IMR-90 (cell line): ENCODE data around the gene TBC1D22A. TPM values are rescaled to one million over a fixed set of nuclear protein-coding genes. Genes with fewer than 3 reads are reported as not detected.

Experiments
- ATAC-seq: fragments of 200-7000 bp; cut with Tn5 transposase; 2 replicates; pipeline ENCODE4 v1.9.1; 2020; ENCODE audit warnings: low read depth, mild to moderate bottlenecking, moderate library complexity
- BruUV-seq: library from RNA; stranded (reverse); fragments of 400-500 nt; replicated peaks from 2 replicates; lab custom pipeline; 2021; lab: Mats Ljungman, UMichigan
- CTCF ChIA-PET: fragments of 300-600 bp; formaldehyde crosslinking; extraction: SDS; loops from one replicate; lab custom pipeline; 2021; ENCODE audit warnings: antibody characterized with exemption; lab: Yijun Ruan, JAX
- POLR2A ChIA-PET: fragments of 300-600 bp; sonication (Branson Sonifier 250); formaldehyde crosslinking; loops from one replicate; lab custom pipeline; 2022; ENCODE audit warnings: antibody characterized with exemption; ENCODE audit not compliant: unreplicated experiment; lab: Charles Lee
- DNase-seq: peaks from one replicate; pipeline ENCODE4 v3.0.0; 2013
- H2AFZ ChIP-seq: replicated peaks from 2 replicates; pipeline ENCODE3; 2013; ENCODE audit warnings: low read length, mild to moderate bottlenecking; ENCODE audit not compliant: poor library complexity
- H2AK5ac ChIP-seq: 2 replicates; pipeline ENCODE4 v1.6.1; 2013; ENCODE audit warnings: low read depth, low read length, inconsistent platforms
- H2AK9ac ChIP-seq: replicated peaks from 2 replicates; pipeline ENCODE3; 2013; ENCODE audit warnings: mild to moderate bottlenecking, low read depth, low read length, moderate library complexity; ENCODE audit not compliant: poor library complexity
- H2BK120ac ChIP-seq: 2 replicates; pipeline ENCODE4 v1.6.1; 2013; ENCODE audit warnings: low read depth, low read length, inconsistent platforms
- H2BK15ac ChIP-seq: 3 replicates; pipeline ENCODE4 v1.6.1; 2013; ENCODE audit warnings: low read depth, low read length, inconsistent platforms
- H2BK20ac ChIP-seq: 2 replicates; pipeline ENCODE4 v1.6.1; 2013; ENCODE audit warnings: low read depth, mild to moderate bottlenecking, inconsistent platforms, low read length, moderate library complexity
- H2BK5ac ChIP-seq: 2 replicates; pipeline ENCODE4 v1.6.1; 2013; ENCODE audit warnings: mild to moderate bottlenecking, low read depth, low read length, inconsistent platforms; ENCODE audit not compliant: poor library complexity, severe bottlenecking
- H3K14ac ChIP-seq: replicated peaks from 2 replicates; pipeline ENCODE4 v1.6.1; 2013; ENCODE audit warnings: low read depth, low read length, inconsistent platforms
- H3K18ac ChIP-seq: 2 replicates; pipeline ENCODE4 v1.6.1; 2013; ENCODE audit warnings: low read depth, low read length, control low read depth
- H3K23ac ChIP-seq: 2 replicates; pipeline ENCODE4 v1.6.1; 2013; ENCODE audit warnings: low read depth, low read length, inconsistent platforms
- H3K27ac ChIP-seq: 2 replicates; pipeline ENCODE4 v1.5.1; 2013; ENCODE audit warnings: mild to moderate bottlenecking, control low read depth, low read length; ENCODE audit not compliant: insufficient read depth
- H3K27me3 ChIP-seq: 2 replicates; pipeline ENCODE4 v1.6.1; 2013; ENCODE audit warnings: low read length; ENCODE audit not compliant: control insufficient read depth, insufficient read depth
- H3K36me3 ChIP-seq: 2 replicates; pipeline ENCODE4 v1.6.1; 2013; ENCODE audit warnings: low read length, mixed read lengths; ENCODE audit not compliant: control insufficient read depth, insufficient read depth
- H3K4ac ChIP-seq: 2 replicates; pipeline ENCODE4 v1.6.1; 2013; ENCODE audit warnings: low read depth, low read length, inconsistent platforms
- H3K4me1 ChIP-seq: 2 replicates; pipeline ENCODE4 v1.6.1; 2013; ENCODE audit warnings: low read length, mixed read lengths; ENCODE audit not compliant: control insufficient read depth, insufficient read depth
- H3K4me2 ChIP-seq: 2 replicates; pipeline ENCODE4 v1.6.1; 2013; ENCODE audit warnings: low read depth, mild to moderate bottlenecking, control low read depth, low read length, moderate library complexity
- H3K4me3 ChIP-seq: 2 replicates; pipeline ENCODE4 v1.5.1; 2013; ENCODE audit warnings: low read depth, mild to moderate bottlenecking, control low read depth, low read length, moderate library complexity; ENCODE audit not compliant: insufficient read depth
- H3K56ac ChIP-seq: 2 replicates; pipeline ENCODE4 v1.6.1; 2013; ENCODE audit warnings: low read length, inconsistent platforms; ENCODE audit not compliant: insufficient read depth; ENCODE audit errors: extremely low read depth
- H3K79me1 ChIP-seq, 2 experiments: 2 replicates each; pipeline ENCODE4 v1.6.1; 2013; ENCODE audit warnings: low read length in 2 of 2, inconsistent platforms in 1 of 2, low read depth in 1 of 2
- H3K9ac ChIP-seq: 2 replicates; pipeline ENCODE4 v1.6.1; 2013; ENCODE audit warnings: low read depth, low read length, control low read depth
- H3K9me1 ChIP-seq: 2 replicates; pipeline ENCODE4 v1.6.1; 2013; ENCODE audit warnings: low read length, inconsistent platforms; ENCODE audit not compliant: insufficient read depth
- H3K9me3 ChIP-seq: 2 replicates; pipeline ENCODE4 v1.6.1; 2013; ENCODE audit warnings: low read length; ENCODE audit not compliant: control insufficient read depth, insufficient read depth
- H4K20me1 ChIP-seq: 2 replicates; pipeline ENCODE4 v1.6.1; 2013; ENCODE audit warnings: low read length, inconsistent platforms; ENCODE audit not compliant: insufficient read depth
- H4K5ac ChIP-seq: 2 replicates; pipeline ENCODE4 v1.6.1; 2013; ENCODE audit warnings: mild to moderate bottlenecking, low read depth, low read length, control low read depth
- H4K8ac ChIP-seq, 2 experiments: 2 replicates each; pipeline ENCODE4 v1.6.1; 2013; ENCODE audit warnings: low read depth in 2 of 2, low read length in 2 of 2, control low read depth in 1 of 2, inconsistent platforms in 1 of 2
- H4K91ac ChIP-seq: 2 replicates; pipeline ENCODE4 v1.6.1; 2013; ENCODE audit warnings: low read depth, low read length, inconsistent platforms; ENCODE audit not compliant: insufficient read depth
- ELK1 ChIP-seq: fragments of 150-350 bp; IDR thresholded peaks from 2 replicates; pipeline ENCODE4 v1.6.1; 2016; ENCODE audit warnings: low read depth, mild to moderate bottlenecking, low read length, moderate library complexity, borderline replicate concordance
- FOS ChIP-seq: fragments of 150-350 bp; IDR thresholded peaks from 2 replicates; pipeline ENCODE4 v1.6.1; 2016; ENCODE audit warnings: low read depth, low read length
- MXI1 ChIP-seq: IDR thresholded peaks from 2 replicates; pipeline ENCODE4 v1.6.1; 2012; ENCODE audit warnings: low read depth, mild to moderate bottlenecking, low read length, moderate library complexity, borderline replicate concordance
- NFE2L2 ChIP-seq: fragments of 150-350 bp; IDR thresholded peaks from 2 replicates; pipeline ENCODE4 v1.6.1; 2016; ENCODE audit warnings: low read depth, mild to moderate bottlenecking, low read length
- RAD21 ChIP-seq: IDR thresholded peaks from 2 replicates; pipeline ENCODE4 v1.6.1; 2012; ENCODE audit warnings: low read length, improper control_type of control experiment
- WGBS, 2 experiments: methylation state at CpG; one replicate each; pipeline versions ENCODE4 v1.1.5 to v1.1.7; 2013; ENCODE audit warnings: missing lambda C conversion rate in 2 of 2; ENCODE audit not compliant: insufficient read length in 1 of 2; ENCODE audit errors: extremely low coverage in 2 of 2; 5-methylcytosine and 5-hydroxymethylcytosine counted together
- dilution Hi-C: fragments of 300-500 bp; cut with HindIII; formaldehyde crosslinking; loops from one replicate; pipeline ENCODE4 v1.14.3; 2018; ENCODE audit warnings: low sequenced_read_pairs; ENCODE audit not compliant: unreplicated experiment
- in situ Hi-C: fragments of 300-500 bp; cut with MboI; formaldehyde crosslinking; loops from 3 replicates; pipeline ENCODE4 v1.14.3; 2019; ENCODE audit warnings: low sequenced_read_pairs, inconsistent platforms, mixed read lengths
- intact Hi-C: fragments of 100-400 bp; cut with micrococcal nuclease; formaldehyde crosslinking; loops from 2 replicates; pipeline ENCODE4 v1.10.0; 2022
- polyA plus RNA-seq, 3 experiments: library from polyadenylated mRNA; depleted of rRNA; stranded (reverse); fragments of >200 nt; gene quantifications; 2 replicates each; pipeline ENCODE4 v1.2.3, GENCODE V29; 2012; ENCODE audit warnings: low replicate concordance in 1 of 3
- total RNA-seq: library from RNA; depleted of rRNA; stranded (reverse); fragments of >200 nt; gene quantifications from 2 replicates; pipeline ENCODE4 v1.2.3, GENCODE V29; 2012
- TF ChIP-seq, protein P1 (sequence below): conservative IDR thresholded peaks from 2 replicates; pipeline ENCODE4 v1.5.1; 2012; ENCODE audit warnings: mild to moderate bottlenecking, low read depth, low read length, improper control_type of control experiment

The TBC1D22A gene
- total and polyA plus RNA-seq, 2 of the 4 experiments (the other 2 are of a cell fraction): 9.0 to 16.7 TPM

- no peak overlapping the region for H4K91ac ChIP-seq
- no peak overlapping the region for H3K18ac ChIP-seq
- in situ Hi-C loops: no loop called here
- dilution Hi-C loops: no loop called here
- no peaks in the 10 kb centered on the region for H3K27me3 ChIP-seq
- H2BK15ac ChIP-seq: no peak overlapping the region
- DNase-seq (no peak), ATAC-seq (no peak)
- 98% methylated on average over 6 of the region's 13 CpGs; no CpG with 5 or more reads in 1 of the 2 experiments for WGBS, 2 experiments
- peaks cover 25% of the 10 kb centered on the region for H4K20me1 ChIP-seq
- H3K23ac ChIP-seq: no peak overlapping the region
- no peak overlapping the region for H3K14ac ChIP-seq
- no peak overlapping the region for H3K56ac ChIP-seq
- H2BK5ac ChIP-seq: no peak overlapping the region
- no peak overlapping the region for H2BK120ac ChIP-seq
- H3K9me3 ChIP-seq: no peaks in the 10 kb centered on the region
- no peak overlapping the region for H2BK20ac ChIP-seq
- no peak overlapping the region for H4K8ac ChIP-seq
- no peak overlapping the region for H2AK5ac ChIP-seq
- no peak overlapping the region for H3K27ac ChIP-seq
- intact Hi-C loops: no loop called here
- peaks cover 6 to 25% of the 10 kb centered on the region in 2 experiments; a peak in 2 of 4 replicates for H3K79me1 ChIP-seq
- no peak overlapping the region for H2AFZ ChIP-seq
- ChIA-PET CTCF (no interaction called here), POLR2A (no interaction called here)
- H3K9me1 ChIP-seq: peaks cover 12% of the 10 kb centered on the region
- no TSS peak for BruUV-seq
- H3K4ac ChIP-seq: no peak overlapping the region
- TF ChIP-seq MXI1 (no peak), FOS (no peak), RAD21 (no peak), ELK1 (no peak), NFE2L2 (no peak)
- TF ChIP-seq, protein P1, sequence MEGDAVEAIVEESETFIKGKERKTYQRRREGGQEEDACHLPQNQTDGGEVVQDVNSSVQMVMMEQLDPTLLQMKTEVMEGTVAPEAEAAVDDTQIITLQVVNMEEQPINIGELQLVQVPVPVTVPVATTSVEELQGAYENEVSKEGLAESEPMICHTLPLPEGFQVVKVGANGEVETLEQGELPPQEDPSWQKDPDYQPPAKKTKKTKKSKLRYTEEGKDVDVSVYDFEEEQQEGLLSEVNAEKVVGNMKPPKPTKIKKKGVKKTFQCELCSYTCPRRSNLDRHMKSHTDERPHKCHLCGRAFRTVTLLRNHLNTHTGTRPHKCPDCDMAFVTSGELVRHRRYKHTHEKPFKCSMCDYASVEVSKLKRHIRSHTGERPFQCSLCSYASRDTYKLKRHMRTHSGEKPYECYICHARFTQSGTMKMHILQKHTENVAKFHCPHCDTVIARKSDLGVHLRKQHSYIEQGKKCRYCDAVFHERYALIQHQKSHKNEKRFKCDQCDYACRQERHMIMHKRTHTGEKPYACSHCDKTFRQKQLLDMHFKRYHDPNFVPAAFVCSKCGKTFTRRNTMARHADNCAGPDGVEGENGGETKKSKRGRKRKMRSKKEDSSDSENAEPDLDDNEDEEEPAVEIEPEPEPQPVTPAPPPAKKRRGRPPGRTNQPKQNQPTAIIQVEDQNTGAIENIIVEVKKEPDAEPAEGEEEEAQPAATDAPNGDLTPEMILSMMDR: no peak
- no peaks in the 10 kb centered on the region; the same call in 1 of the 2 replicates for H3K36me3 ChIP-seq
- no peak overlapping the region for H3K4me2 ChIP-seq
- H3K4me3 ChIP-seq: no peak overlapping the region
- no peak overlapping the region for H4K5ac ChIP-seq
- no peak overlapping the region for H2AK9ac ChIP-seq
- H3K4me1 ChIP-seq: peaks cover 8% of the 10 kb centered on the region
- H3K9ac ChIP-seq: no peak overlapping the region
Observed at GRCh38 chr22:47017245-47017644, 254.8 kb downstream of the TBC1D22A start.
